ENCODE results near the gene CDC42BPG. TPM values are rescaled to one million over a fixed set of nuclear protein-coding genes. Genes with fewer than 3 reads are reported as not detected.

CDC42BPG gene
- polyA plus RNA-seq, 4 donors = 8.3 to 36.5 (median 19.5) TPM

- Histone ChIP-seq H3K4me3 (ENCODE audit: low read depth in 1 of 3, low read length in 3 of 3) (no peak overlapping the region), H3K36me3 (ENCODE audit: control insufficient read depth in 3 of 3, insufficient read depth in 2 of 3, low read depth in 1 of 3, low read length in 3 of 3) (peaks cover 0 to 56% (median 0%) of the 10 kb centered on the region in 3 donors), H3K9me3 (ENCODE audit: control insufficient read depth in 2 of 2, insufficient read depth in 1 of 2, low read depth in 1 of 2, low read length in 1 of 2) (no peaks in the 10 kb centered on the region), H3K27me3 (ENCODE audit: control insufficient read depth in 3 of 3, insufficient read depth in 3 of 3, low read length in 3 of 3) (no peaks in the 10 kb centered on the region), H3K4me1 (ENCODE audit: control insufficient read depth in 3 of 3, insufficient read depth in 2 of 3, low read depth in 1 of 3, low read length in 2 of 3) (peaks cover 0 to 21% (median 4%) of the 10 kb centered on the region in 3 donors), H3K27ac (ENCODE audit: low read depth in 1 of 3, low read length in 2 of 3) (no peak overlapping the region)
- DNase-seq (no peak), FAIRE-seq (no peak)
- 67 to 75% (median 72%) methylated on average over 14 of the region's 14 CpGs for WGBS, 3 donors
These were observed 44.7 kb downstream of the CDC42BPG start for GRCh38 chr11:64799623-64800302.

GRCh38 chr11:64799256-64799622 is 45.2 kb downstream of the CDC42BPG start:
- Histone ChIP-seq H3K36me3 (ENCODE audit: control insufficient read depth in 3 of 3, insufficient read depth in 2 of 3, low read depth in 1 of 3, low read length in 3 of 3) (peaks cover 0 to 55% (median 0%) of the 10 kb centered on the region in 3 donors), H3K4me1 (ENCODE audit: control insufficient read depth in 3 of 3, insufficient read depth in 2 of 3, low read depth in 1 of 3, low read length in 2 of 3) (peaks cover 0 to 20% (median 4%) of the 10 kb centered on the region in 3 donors), H3K27ac (ENCODE audit: low read depth in 1 of 3, low read length in 2 of 3) (no peak overlapping the region), H3K9me3 (ENCODE audit: control insufficient read depth in 2 of 2, insufficient read depth in 1 of 2, low read depth in 1 of 2, low read length in 1 of 2) (no peaks in the 10 kb centered on the region), H3K27me3 (ENCODE audit: control insufficient read depth in 3 of 3, insufficient read depth in 3 of 3, low read length in 3 of 3) (no peaks in the 10 kb centered on the region), H3K4me3 (ENCODE audit: low read depth in 1 of 3, low read length in 3 of 3) (no peak overlapping the region)
- WGBS, 3 donors = 77 to 85% (median 80%) methylated on average over 7 of the region's 7 CpGs
- no peak for DNase-seq
- FAIRE-seq = no peak

GRCh38 chr11:64796757-64797541 is 47.5 kb downstream of the CDC42BPG start:
- Histone ChIP-seq H3K4me1 (ENCODE audit: control insufficient read depth in 3 of 3, insufficient read depth in 2 of 3, low read depth in 1 of 3, low read length in 2 of 3) (peaks cover 0 to 4% (median 0%) of the 10 kb centered on the region in 3 donors), H3K27ac (ENCODE audit: low read depth in 1 of 3, low read length in 2 of 3) (no peak overlapping the region), H3K4me3 (ENCODE audit: low read depth in 1 of 3, low read length in 3 of 3) (no peak overlapping the region), H3K36me3 (ENCODE audit: control insufficient read depth in 3 of 3, insufficient read depth in 2 of 3, low read depth in 1 of 3, low read length in 3 of 3) (peaks cover 0 to 58% (median 0%) of the 10 kb centered on the region in 3 donors), H3K27me3 (ENCODE audit: control insufficient read depth in 3 of 3, insufficient read depth in 3 of 3, low read length in 3 of 3) (no peaks in the 10 kb centered on the region), H3K9me3 (ENCODE audit: control insufficient read depth in 2 of 2, insufficient read depth in 1 of 2, low read depth in 1 of 2, low read length in 1 of 2) (no peaks in the 10 kb centered on the region)
- FAIRE-seq = no peak
- DNase-seq = no peak
- WGBS, 3 donors = 86 to 91% (median 90%) methylated on average over 19 of the region's 19 CpGs

- Histone ChIP-seq H3K27ac (ENCODE audit: low read depth in 1 of 3, low read length in 2 of 3) (no peak overlapping the region), H3K4me3 (ENCODE audit: low read depth in 1 of 3, low read length in 3 of 3) (no peak overlapping the region), H3K9me3 (ENCODE audit: control insufficient read depth in 2 of 2, insufficient read depth in 1 of 2, low read depth in 1 of 2, low read length in 1 of 2) (no peaks in the 10 kb centered on the region), H3K4me1 (ENCODE audit: control insufficient read depth in 3 of 3, insufficient read depth in 2 of 3, low read depth in 1 of 3, low read length in 2 of 3) (no peaks in the 10 kb centered on the region), H3K36me3 (ENCODE audit: control insufficient read depth in 3 of 3, insufficient read depth in 2 of 3, low read depth in 1 of 3, low read length in 3 of 3) (peaks cover 0 to 62% (median 0%) of the 10 kb centered on the region in 3 donors), H3K27me3 (ENCODE audit: control insufficient read depth in 3 of 3, insufficient read depth in 3 of 3, low read length in 3 of 3) (no peaks in the 10 kb centered on the region)
- FAIRE-seq = no peak
- DNase-seq = no peak
- WGBS, 3 donors = 80 to 92% (median 85%) methylated on average over 19 of the region's 19 CpGs
These were observed 48.3 kb downstream of the CDC42BPG start for GRCh38 chr11:64796047-64796756.

GRCh38 chr11:64794526-64794925 is 49.9 kb downstream of the CDC42BPG start:
- no peak for DNase-seq

GRCh38 chr11:64793271-64794160 is 50.9 kb downstream of the CDC42BPG start:
- Histone ChIP-seq H3K9me3 (ENCODE audit: control insufficient read depth in 2 of 2, insufficient read depth in 1 of 2, low read depth in 1 of 2, low read length in 1 of 2) (no peaks in the 10 kb centered on the region), H3K27me3 (ENCODE audit: control insufficient read depth in 3 of 3, insufficient read depth in 3 of 3, low read length in 3 of 3) (no peaks in the 10 kb centered on the region), H3K27ac (ENCODE audit: low read depth in 1 of 3, low read length in 2 of 3) (peak overlapping the region in 1 of 3 donors; percentile 24), H3K4me3 (ENCODE audit: low read depth in 1 of 3, low read length in 3 of 3) (no peak overlapping the region), H3K4me1 (ENCODE audit: control insufficient read depth in 3 of 3, insufficient read depth in 2 of 3, low read depth in 1 of 3, low read length in 2 of 3) (peaks cover 0 to 5% (median 0%) of the 10 kb centered on the region in 3 donors), H3K36me3 (ENCODE audit: control insufficient read depth in 3 of 3, insufficient read depth in 2 of 3, low read depth in 1 of 3, low read length in 3 of 3) (peaks cover 0 to 63% (median 0%) of the 10 kb centered on the region in 3 donors)
- 70 to 87% (median 85%) methylated on average over 11 of the region's 11 CpGs for WGBS, 3 donors
- DNase-seq (no peak), FAIRE-seq (no peak)

More at GRCh38 chr11:64794526-64794925, 49.9 kb downstream of the CDC42BPG start:
- peaks cover 0 to 63% (median 0%) of the 10 kb centered on the region in 3 donors for H3K36me3 ChIP-seq (ENCODE audit: control insufficient read depth in 3 of 3, insufficient read depth in 2 of 3, low read depth in 1 of 3, low read length in 3 of 3)
- 92 to 98% (median 97%) methylated on average over 10 of the region's 10 CpGs for WGBS, 3 donors
- H3K9me3 ChIP-seq (ENCODE audit: control insufficient read depth in 2 of 2, insufficient read depth in 1 of 2, low read depth in 1 of 2, low read length in 1 of 2) = no peaks in the 10 kb centered on the region
- FAIRE-seq = no peak
- no peaks in the 10 kb centered on the region for H3K27me3 ChIP-seq (ENCODE audit: control insufficient read depth in 3 of 3, insufficient read depth in 3 of 3, low read length in 3 of 3)
- peaks cover 0 to 3% (median 0%) of the 10 kb centered on the region in 3 donors for H3K4me1 ChIP-seq (ENCODE audit: control insufficient read depth in 3 of 3, insufficient read depth in 2 of 3, low read depth in 1 of 3, low read length in 2 of 3)
- no peak overlapping the region for H3K27ac ChIP-seq (ENCODE audit: low read depth in 1 of 3, low read length in 2 of 3)
- H3K4me3 ChIP-seq (ENCODE audit: low read depth in 1 of 3, low read length in 3 of 3) = no peak overlapping the region

GRCh38 chr11:64792482-64792881 is 52.0 kb downstream of the CDC42BPG start:
- Histone ChIP-seq H3K9me3 (ENCODE audit: control insufficient read depth in 2 of 2, insufficient read depth in 1 of 2, low read depth in 1 of 2, low read length in 1 of 2) (no peaks in the 10 kb centered on the region), H3K4me3 (ENCODE audit: low read depth in 1 of 3, low read length in 3 of 3) (no peak overlapping the region), H3K27ac (ENCODE audit: low read depth in 1 of 3, low read length in 2 of 3) (no peak overlapping the region), H3K4me1 (ENCODE audit: control insufficient read depth in 3 of 3, insufficient read depth in 2 of 3, low read depth in 1 of 3, low read length in 2 of 3) (peaks cover 0 to 15% (median 0%) of the 10 kb centered on the region in 3 donors), H3K36me3 (ENCODE audit: control insufficient read depth in 3 of 3, insufficient read depth in 2 of 3, low read depth in 1 of 3, low read length in 3 of 3) (peaks cover 0 to 70% (median 0%) of the 10 kb centered on the region in 3 donors), H3K27me3 (ENCODE audit: control insufficient read depth in 3 of 3, insufficient read depth in 3 of 3, low read length in 3 of 3) (no peaks in the 10 kb centered on the region)
- DNase-seq (no peak), FAIRE-seq (no peak)
- WGBS, 3 donors = 92 to 97% (median 94%) methylated on average over 4 of the region's 4 CpGs
